ENCODE measurements around the gene STAC3.

DNA sequence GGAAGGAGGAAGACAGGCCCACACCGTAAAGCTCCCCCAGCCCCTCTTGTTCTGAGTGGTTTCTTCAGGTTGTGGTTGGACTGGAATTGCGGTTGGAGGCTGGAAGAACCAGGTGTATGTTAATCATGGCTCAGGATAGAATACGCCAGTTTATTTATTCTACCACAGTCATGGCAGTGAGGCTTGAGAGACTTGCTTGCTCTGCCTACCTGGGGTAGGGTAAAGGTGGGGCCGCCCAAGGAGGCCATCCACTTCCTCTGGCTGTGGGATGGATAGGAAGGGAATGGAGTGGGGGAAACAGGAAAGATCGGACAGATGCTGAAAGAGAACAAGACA lies 13.4 kb downstream of the STAC3 start:
- TF ChIP-seq PKNOX1 (IDR thresholded peaks at IDR 0.05) (no peak), CTBP1 (IDR thresholded peaks at IDR 0.05; ENCODE audit: borderline replicate concordance) (no peak), FOXM1 (IDR thresholded peaks at IDR 0.05; ENCODE audit: borderline replicate concordance) (no peak), BHLHE40 (IDR thresholded peaks at IDR 0.05; ENCODE audit: borderline replicate concordance) (no peak), SP1 (IDR thresholded peaks at IDR 0.05) (no peak), NFRKB (IDR thresholded peaks at IDR 0.05) (no peak), ELF4 (IDR thresholded peaks at IDR 0.05) (no peak), FOXA1 (IDR thresholded peaks at IDR 0.05) (no peak), LEF1 (IDR thresholded peaks at IDR 0.05; ENCODE audit: borderline replicate concordance) (no peak)

Measured in HEK293T (cell line).